Keratinocyte (primary cell): Measurements from ENCODE around the gene CHST8. TPM values are rescaled to one million over a fixed set of nuclear protein-coding genes. Genes with fewer than 3 reads are reported as not detected.

Source experiments
- DNase-seq: peaks from one replicate; pipeline ENCODE4 v3.0.0-alpha.2; 2011; ENCODE audit warnings: low read depth, missing footprints, low spot score
- FAIRE-seq: peaks from 2 replicates; lab custom pipeline; 2011; peaks lifted over from hg19 to GRCh38; lab: Jason Lieb, UNC
- H2AFZ ChIP-seq: 2 replicates; pipeline ENCODE4 v1.6.0; 2012; ENCODE audit warnings: low read length, control low read depth, inconsistent platforms; ENCODE audit not compliant: control insufficient read depth
- H3K27ac ChIP-seq: 2 replicates; pipeline ENCODE4 v1.5.1; 2011; ENCODE audit warnings: low read length; ENCODE audit not compliant: control insufficient read depth, insufficient read depth
- H3K27me3 ChIP-seq: 3 replicates; pipeline ENCODE4 v1.6.0; 2011; ENCODE audit warnings: low read length; ENCODE audit not compliant: control insufficient read depth, insufficient read depth; ENCODE audit errors: extremely low read depth
- H3K36me3 ChIP-seq, 2 experiments: 2 replicates in 1 of 2; 3 replicates in 1 of 2; pipeline ENCODE4 v1.5.1; 2011; ENCODE audit warnings: low read length in 2 of 2, mild to moderate bottlenecking in 1 of 2; ENCODE audit not compliant: control insufficient read depth in 2 of 2, insufficient read depth in 2 of 2; ENCODE audit errors: extremely low read depth in 1 of 2
- H3K4me1 ChIP-seq: 3 replicates; pipeline ENCODE4 v1.5.1; 2011; ENCODE audit warnings: low read length; ENCODE audit not compliant: control insufficient read depth, insufficient read depth; ENCODE audit errors: extremely low read depth
- H3K4me2 ChIP-seq: 3 replicates; pipeline ENCODE4 v1.6.0; 2011; ENCODE audit warnings: low read depth, low read length; ENCODE audit not compliant: control insufficient read depth, insufficient read depth; ENCODE audit errors: extremely low read depth
- H3K4me3 ChIP-seq, 3 experiments: fragments of 200-600 bp in 1 of 3; sonication (generic) in 1 of 3; 2 replicates in 2 of 3; 3 replicates in 1 of 3; pipeline ENCODE4 v1.5.1; 2011 to 2016; ENCODE audit warnings: low read length in 3 of 3, mild to moderate bottlenecking in 3 of 3, control low read depth in 2 of 3, inconsistent platforms in 1 of 3, low read depth in 1 of 3, mixed read lengths in 1 of 3, mixed run types in 1 of 3, moderate library complexity in 1 of 3; ENCODE audit not compliant: control insufficient read depth in 2 of 3, insufficient read depth in 2 of 3; ENCODE audit errors: extremely low read depth in 1 of 3
- H3K79me2 ChIP-seq: 2 replicates; pipeline ENCODE4 v1.6.0; 2012; ENCODE audit warnings: low read length; ENCODE audit not compliant: control insufficient read depth, insufficient read depth
- H3K9ac ChIP-seq: 3 replicates; pipeline ENCODE4 v1.6.0; 2011; ENCODE audit warnings: low read length; ENCODE audit not compliant: control insufficient read depth, insufficient read depth; ENCODE audit errors: extremely low read depth
- H3K9me1 ChIP-seq: 3 replicates; pipeline ENCODE4 v1.6.0; 2011; ENCODE audit warnings: low read length; ENCODE audit not compliant: control insufficient read depth, insufficient read depth; ENCODE audit errors: extremely low read depth
- H3K9me3 ChIP-seq: 2 replicates; pipeline ENCODE4 v1.5.1; 2012; ENCODE audit warnings: low read depth, low read length; ENCODE audit not compliant: control insufficient read depth
- H4K20me1 ChIP-seq: 3 replicates; pipeline ENCODE4 v1.6.0; 2011; ENCODE audit warnings: low read length; ENCODE audit not compliant: control insufficient read depth, insufficient read depth; ENCODE audit errors: extremely low read depth
- EZH2 ChIP-seq: IDR thresholded peaks from one replicate; pipeline ENCODE4 v1.6.1; 2012; ENCODE audit warnings: inconsistent platforms, mild to moderate bottlenecking, low read length, moderate library complexity
- dilution Hi-C: fragments of 300-500 bp; cut with MboI; formaldehyde crosslinking; loops from one replicate; pipeline ENCODE4 v1.7.0; 2020; ENCODE audit warnings: low sequenced_read_pairs; ENCODE audit not compliant: extremely low pct_ligation_motif_present
- polyA plus RNA-seq, 5 experiments: library from polyadenylated mRNA; depleted of rRNA in 3 of 5; stranded (reverse) in 3 of 5; stranded (forward) in 1 of 5; unstranded in 1 of 5; fragments of >200 nt; gene quantifications; 1 replicate in 1 of 5; 2 replicates in 3 of 5; 3 replicates in 1 of 5; pipeline versions ENCODE4 v1.2.1 to v1.2.3, GENCODE V29; 2011 to 2012; ENCODE audit warnings: missing spikeins in 2 of 5, low read depth in 1 of 5, low replicate concordance in 1 of 5
- TF ChIP-seq, protein P1 (sequence below), 3 experiments: IDR thresholded peaks in 1 of 3; conservative IDR thresholded peaks in 1 of 3; optimal IDR thresholded peaks in 1 of 3; 2 replicates in 2 of 3; 3 replicates in 1 of 3; pipeline versions ENCODE3 to v1.5.1; 2011; ENCODE audit warnings: low read length in 3 of 3, mild to moderate bottlenecking in 3 of 3, moderate library complexity in 2 of 3, control low read depth in 1 of 3, inconsistent platforms in 1 of 3; ENCODE audit not compliant: insufficient read depth in 2 of 3; ENCODE audit errors: extremely low read depth in 1 of 3

The CHST8 gene
- polyA plus RNA-seq, 1 donor (not counting 4 experiments of a cell fraction or from before 2014, with no cell fraction given) = not detected

GRCh38 chr19:33610588-33610987 is 11.2 kb upstream of the CHST8 start:
- Histone ChIP-seq H2AFZ (no peak overlapping the region), H3K9me3 (no peaks in the 10 kb centered on the region), H3K9ac (no peak overlapping the region), H3K36me3 (no peaks in the 10 kb centered on the region), H4K20me1 (no peaks in the 10 kb centered on the region), H3K9me1 (no peaks in the 10 kb centered on the region), H3K4me3 (no peak overlapping the region), H3K27me3 (no peaks in the 10 kb centered on the region), H3K4me2 (no peak overlapping the region), H3K79me2 (no peaks in the 10 kb centered on the region), H3K27ac (no peak overlapping the region), H3K4me1 (no peaks in the 10 kb centered on the region)
- DNase-seq (no peak), FAIRE-seq (no peak)
- dilution Hi-C loops = no loop called here
- no peak for TF ChIP-seq EZH2
- TF ChIP-seq, protein P1, sequence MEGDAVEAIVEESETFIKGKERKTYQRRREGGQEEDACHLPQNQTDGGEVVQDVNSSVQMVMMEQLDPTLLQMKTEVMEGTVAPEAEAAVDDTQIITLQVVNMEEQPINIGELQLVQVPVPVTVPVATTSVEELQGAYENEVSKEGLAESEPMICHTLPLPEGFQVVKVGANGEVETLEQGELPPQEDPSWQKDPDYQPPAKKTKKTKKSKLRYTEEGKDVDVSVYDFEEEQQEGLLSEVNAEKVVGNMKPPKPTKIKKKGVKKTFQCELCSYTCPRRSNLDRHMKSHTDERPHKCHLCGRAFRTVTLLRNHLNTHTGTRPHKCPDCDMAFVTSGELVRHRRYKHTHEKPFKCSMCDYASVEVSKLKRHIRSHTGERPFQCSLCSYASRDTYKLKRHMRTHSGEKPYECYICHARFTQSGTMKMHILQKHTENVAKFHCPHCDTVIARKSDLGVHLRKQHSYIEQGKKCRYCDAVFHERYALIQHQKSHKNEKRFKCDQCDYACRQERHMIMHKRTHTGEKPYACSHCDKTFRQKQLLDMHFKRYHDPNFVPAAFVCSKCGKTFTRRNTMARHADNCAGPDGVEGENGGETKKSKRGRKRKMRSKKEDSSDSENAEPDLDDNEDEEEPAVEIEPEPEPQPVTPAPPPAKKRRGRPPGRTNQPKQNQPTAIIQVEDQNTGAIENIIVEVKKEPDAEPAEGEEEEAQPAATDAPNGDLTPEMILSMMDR (optimal IDR thresholded peaks at IDR 0.05 in 1 of 3, IDR thresholded peaks at IDR 0.05 in 1 of 3, conservative IDR thresholded peaks at IDR 0.05 in 1 of 3; ENCODE audit: extremely low read depth in 1 of 3, insufficient read depth in 2 of 3, low read length in 3 of 3) = no peak

GRCh38 chr19:33612928-33613619 is 8.7 kb upstream of the CHST8 start:
- Histone ChIP-seq H3K4me3 (no peak overlapping the region), H3K9me1 (no peaks in the 10 kb centered on the region), H2AFZ (no peak overlapping the region), H3K9ac (no peak overlapping the region), H3K36me3 (no peaks in the 10 kb centered on the region), H3K27ac (no peak overlapping the region), H3K9me3 (no peaks in the 10 kb centered on the region), H3K4me2 (no peak overlapping the region), H3K4me1 (no peaks in the 10 kb centered on the region), H4K20me1 (no peaks in the 10 kb centered on the region), H3K79me2 (no peaks in the 10 kb centered on the region), H3K27me3 (no peaks in the 10 kb centered on the region)
- FAIRE-seq = no peak
- dilution Hi-C loops = no loop called here
- no peak for DNase-seq
- TF ChIP-seq, protein P1 (optimal IDR thresholded peaks at IDR 0.05 in 1 of 3, IDR thresholded peaks at IDR 0.05 in 1 of 3, conservative IDR thresholded peaks at IDR 0.05 in 1 of 3; ENCODE audit: extremely low read depth in 1 of 3, insufficient read depth in 2 of 3, low read length in 3 of 3) = no peak
- TF ChIP-seq EZH2 = no peak
